HepG2 (cell line): ENCODE measurements around the gene DDX17. TPM values are rescaled to one million over a fixed set of nuclear protein-coding genes. Genes with fewer than 3 reads are reported as not detected.
A peak's percentile ranks its signal among the peaks of the same experiment; 100 is the strongest.

Source experiments
- DMAP1 ChIP-seq: IDR thresholded peaks from 2 replicates; pipeline ENCODE4 v1.6.1; 2016
- FOXM1 ChIP-seq: sonication (generic); formaldehyde crosslinking; IDR thresholded peaks from 2 replicates; pipeline ENCODE4 v1.5.0; 2020; ENCODE audit warnings: missing genetic modification reagents
- GATAD2A ChIP-seq: IDR thresholded peaks from 2 replicates; pipeline ENCODE4 v1.6.1; 2016
- HDAC1 ChIP-seq: sonication (generic); formaldehyde crosslinking; IDR thresholded peaks from 2 replicates; pipeline ENCODE4 v1.5.1; 2020; ENCODE audit warnings: mild to moderate bottlenecking, missing genetic modification reagents
- MTA1 ChIP-seq: sonication (generic); formaldehyde crosslinking; IDR thresholded peaks from 2 replicates; pipeline ENCODE4 v1.4.0; 2020; ENCODE audit warnings: missing genetic modification reagents, mild to moderate bottlenecking, borderline replicate concordance
- NAIF1 ChIP-seq: sonication (generic); formaldehyde crosslinking; IDR thresholded peaks from 2 replicates; pipeline ENCODE4 v1.5.0; 2020; ENCODE audit warnings: mild to moderate bottlenecking, missing genetic modification reagents, borderline replicate concordance
- SMC3 ChIP-seq: IDR thresholded peaks from 2 replicates; pipeline ENCODE4 v1.6.1; 2011; ENCODE audit warnings: low read length, improper control_type of control experiment
- TGIF2 ChIP-seq: IDR thresholded peaks from 2 replicates; pipeline ENCODE4 v1.6.1; 2016; ENCODE audit warnings: control low read depth, missing compliant biosample characterization
- ZNF256 ChIP-seq: sonication (generic); formaldehyde crosslinking; conservative IDR thresholded peaks from 2 replicates; pipeline ENCODE4 v1.4.0; 2020; ENCODE audit warnings: missing genetic modification reagents
- ZNF317 ChIP-seq: sonication (generic); formaldehyde crosslinking; IDR thresholded peaks from 2 replicates; pipeline ENCODE4 v1.5.0; 2020; ENCODE audit warnings: mild to moderate bottlenecking, missing genetic modification reagents
- ZNF746 ChIP-seq: sonication (generic); formaldehyde crosslinking; IDR thresholded peaks from 2 replicates; pipeline ENCODE4 v1.8.0; 2022; ENCODE audit warnings: mild to moderate bottlenecking, missing genetic modification reagents
- ZNF780A ChIP-seq: sonication (generic); formaldehyde crosslinking; IDR thresholded peaks from 2 replicates; pipeline ENCODE4 v1.8.0; 2022; ENCODE audit warnings: mild to moderate bottlenecking, missing genetic modification reagents, moderate library complexity
- polyA plus RNA-seq, 8 experiments: library from polyadenylated mRNA; depleted of rRNA in 3 of 8; stranded (reverse) in 7 of 8; unstranded in 1 of 8; fragments of >200 nt; fragmentation: Illumina TruSeq in 4 of 8; extraction: Trizol in 4 of 8; gene quantifications; 2 replicates each; pipeline versions ENCODE4 v1.2.1 to v1.2.3, GENCODE V29; 2011 to 2016; ENCODE audit warnings: low read depth in 4 of 8, missing spikeins in 1 of 8, mixed read lengths in 1 of 8; ENCODE audit not compliant: insufficient read depth in 1 of 8
- total RNA-seq, 5 experiments: library from RNA; depleted of rRNA; stranded (reverse); fragments of >200 nt; fragmentation: Illumina TruSeq; extraction: Trizol; gene quantifications; 2 replicates each; pipeline ENCODE4 v1.2.3, GENCODE V29; 2016; ENCODE audit warnings: low read depth in 1 of 5
- TF ChIP-seq, protein P1 (sequence below): sonication (generic); formaldehyde crosslinking; IDR thresholded peaks from 2 replicates; pipeline ENCODE4 v1.5.0; 2020; ENCODE audit warnings: mild to moderate bottlenecking, missing genetic modification reagents
- TF ChIP-seq, protein P2 (sequence below): sonication (generic); formaldehyde crosslinking; IDR thresholded peaks from 2 replicates; pipeline ENCODE4 v1.8.1; 2022; ENCODE audit warnings: mild to moderate bottlenecking, missing genetic modification reagents
- TF ChIP-seq, protein P3 (sequence below): sonication (generic); formaldehyde crosslinking; IDR thresholded peaks from 2 replicates; pipeline ENCODE4 v1.8.1; 2023; ENCODE audit warnings: mild to moderate bottlenecking, missing genetic modification reagents
- TF ChIP-seq, protein P4 (sequence below): sonication (generic); formaldehyde crosslinking; conservative IDR thresholded peaks from 2 replicates; pipeline ENCODE4 v1.8.0; 2022; ENCODE audit warnings: missing genetic modification reagents
- TF ChIP-seq, protein P5 (sequence below): sonication (generic); formaldehyde crosslinking; IDR thresholded peaks from 2 replicates; pipeline ENCODE4 v1.5.0; 2020; ENCODE audit warnings: missing genetic modification reagents
- TF ChIP-seq, protein P6 (sequence below): sonication (generic); formaldehyde crosslinking; IDR thresholded peaks from 2 replicates; pipeline ENCODE4 v1.5.0; 2020; ENCODE audit warnings: mild to moderate bottlenecking, missing genetic modification reagents, borderline replicate concordance

Gene DDX17
- total and polyA plus RNA-seq, 2 of the 13 experiments (the other 11 are each of a cell fraction or from before 2014, with no cell fraction given): 238 to 344 TPM

DNA sequence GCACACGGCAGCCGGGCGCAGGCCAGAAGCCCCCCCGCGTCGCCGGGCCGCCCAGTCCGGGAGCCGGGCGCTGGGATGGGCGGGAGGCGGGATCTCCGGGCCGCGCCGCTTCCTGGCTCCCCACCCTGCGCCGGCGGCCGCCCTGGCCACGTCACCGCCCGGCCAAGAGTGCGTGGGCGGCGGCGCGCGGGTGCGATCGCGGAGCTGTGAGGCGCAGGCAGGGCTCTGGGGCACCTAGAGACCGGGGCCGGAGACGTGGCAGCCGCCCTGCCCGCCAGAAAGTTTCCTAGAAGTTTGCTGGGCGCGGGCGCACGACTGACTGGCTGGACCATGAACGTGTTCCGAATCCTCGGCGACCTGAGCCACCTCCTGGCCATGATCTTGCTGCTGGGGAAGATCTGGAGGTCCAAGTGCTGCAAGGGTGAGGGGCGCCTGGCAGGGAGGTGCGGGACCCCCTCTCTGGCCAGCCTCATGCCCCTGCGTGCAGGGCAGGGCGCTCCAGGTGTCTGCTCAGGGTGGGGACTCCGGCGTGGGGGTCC is 38.1 kb downstream of the DDX17 start, which contains the start of gene KDELR3 (continued):
- TF ChIP-seq ZNF746 (CRISPR knock-in tag) (no peak), SMC3 (no peak), DMAP1 (CRISPR knock-in tag) (peak; percentile 28; the same call in 1 of the 2 replicates), ZNF780A (CRISPR knock-in tag) (no peak), TGIF2 (CRISPR knock-in tag) (no peak), ZNF317 (CRISPR knock-in tag) (no peak), HDAC1 (no peak), GATAD2A (CRISPR knock-in tag) (no peak), MTA1 (CRISPR knock-in tag) (no peak), FOXM1 (CRISPR knock-in tag) (no peak), NAIF1 (CRISPR knock-in tag) (no peak), ZNF256 (CRISPR knock-in tag) (no peak)
- TF ChIP-seq, protein P1, sequence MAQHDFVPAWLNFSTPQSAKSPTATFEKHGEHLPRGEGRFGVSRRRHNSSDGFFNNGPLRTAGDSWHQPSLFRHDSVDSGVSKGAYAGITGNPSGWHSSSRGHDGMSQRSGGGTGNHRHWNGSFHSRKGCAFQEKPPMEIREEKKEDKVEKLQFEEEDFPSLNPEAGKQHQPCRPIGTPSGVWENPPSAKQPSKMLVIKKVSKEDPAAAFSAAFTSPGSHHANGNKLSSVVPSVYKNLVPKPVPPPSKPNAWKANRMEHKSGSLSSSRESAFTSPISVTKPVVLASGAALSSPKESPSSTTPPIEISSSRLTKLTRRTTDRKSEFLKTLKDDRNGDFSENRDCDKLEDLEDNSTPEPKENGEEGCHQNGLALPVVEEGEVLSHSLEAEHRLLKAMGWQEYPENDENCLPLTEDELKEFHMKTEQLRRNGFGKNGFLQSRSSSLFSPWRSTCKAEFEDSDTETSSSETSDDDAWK: no peak
- TF ChIP-seq, protein P2, sequence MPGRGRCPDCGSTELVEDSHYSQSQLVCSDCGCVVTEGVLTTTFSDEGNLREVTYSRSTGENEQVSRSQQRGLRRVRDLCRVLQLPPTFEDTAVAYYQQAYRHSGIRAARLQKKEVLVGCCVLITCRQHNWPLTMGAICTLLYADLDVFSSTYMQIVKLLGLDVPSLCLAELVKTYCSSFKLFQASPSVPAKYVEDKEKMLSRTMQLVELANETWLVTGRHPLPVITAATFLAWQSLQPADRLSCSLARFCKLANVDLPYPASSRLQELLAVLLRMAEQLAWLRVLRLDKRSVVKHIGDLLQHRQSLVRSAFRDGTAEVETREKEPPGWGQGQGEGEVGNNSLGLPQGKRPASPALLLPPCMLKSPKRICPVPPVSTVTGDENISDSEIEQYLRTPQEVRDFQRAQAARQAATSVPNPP (CRISPR knock-in tag): no peak
- TF ChIP-seq, protein P3, sequence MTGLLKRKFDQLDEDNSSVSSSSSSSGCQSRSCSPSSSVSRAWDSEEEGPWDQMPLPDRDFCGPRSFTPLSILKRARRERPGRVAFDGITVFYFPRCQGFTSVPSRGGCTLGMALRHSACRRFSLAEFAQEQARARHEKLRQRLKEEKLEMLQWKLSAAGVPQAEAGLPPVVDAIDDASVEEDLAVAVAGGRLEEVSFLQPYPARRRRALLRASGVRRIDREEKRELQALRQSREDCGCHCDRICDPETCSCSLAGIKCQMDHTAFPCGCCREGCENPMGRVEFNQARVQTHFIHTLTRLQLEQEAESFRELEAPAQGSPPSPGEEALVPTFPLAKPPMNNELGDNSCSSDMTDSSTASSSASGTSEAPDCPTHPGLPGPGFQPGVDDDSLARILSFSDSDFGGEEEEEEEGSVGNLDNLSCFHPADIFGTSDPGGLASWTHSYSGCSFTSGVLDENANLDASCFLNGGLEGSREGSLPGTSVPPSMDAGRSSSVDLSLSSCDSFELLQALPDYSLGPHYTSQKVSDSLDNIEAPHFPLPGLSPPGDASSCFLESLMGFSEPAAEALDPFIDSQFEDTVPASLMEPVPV (CRISPR knock-in tag): no peak
- TF ChIP-seq, protein P4, sequence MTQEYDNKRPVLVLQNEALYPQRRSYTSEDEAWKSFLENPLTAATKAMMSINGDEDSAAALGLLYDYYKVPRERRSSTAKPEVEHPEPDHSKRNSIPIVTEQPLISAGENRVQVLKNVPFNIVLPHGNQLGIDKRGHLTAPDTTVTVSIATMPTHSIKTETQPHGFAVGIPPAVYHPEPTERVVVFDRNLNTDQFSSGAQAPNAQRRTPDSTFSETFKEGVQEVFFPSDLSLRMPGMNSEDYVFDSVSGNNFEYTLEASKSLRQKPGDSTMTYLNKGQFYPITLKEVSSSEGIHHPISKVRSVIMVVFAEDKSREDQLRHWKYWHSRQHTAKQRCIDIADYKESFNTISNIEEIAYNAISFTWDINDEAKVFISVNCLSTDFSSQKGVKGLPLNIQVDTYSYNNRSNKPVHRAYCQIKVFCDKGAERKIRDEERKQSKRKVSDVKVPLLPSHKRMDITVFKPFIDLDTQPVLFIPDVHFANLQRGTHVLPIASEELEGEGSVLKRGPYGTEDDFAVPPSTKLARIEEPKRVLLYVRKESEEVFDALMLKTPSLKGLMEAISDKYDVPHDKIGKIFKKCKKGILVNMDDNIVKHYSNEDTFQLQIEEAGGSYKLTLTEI (CRISPR knock-in tag): no peak
- TF ChIP-seq, protein P5, sequence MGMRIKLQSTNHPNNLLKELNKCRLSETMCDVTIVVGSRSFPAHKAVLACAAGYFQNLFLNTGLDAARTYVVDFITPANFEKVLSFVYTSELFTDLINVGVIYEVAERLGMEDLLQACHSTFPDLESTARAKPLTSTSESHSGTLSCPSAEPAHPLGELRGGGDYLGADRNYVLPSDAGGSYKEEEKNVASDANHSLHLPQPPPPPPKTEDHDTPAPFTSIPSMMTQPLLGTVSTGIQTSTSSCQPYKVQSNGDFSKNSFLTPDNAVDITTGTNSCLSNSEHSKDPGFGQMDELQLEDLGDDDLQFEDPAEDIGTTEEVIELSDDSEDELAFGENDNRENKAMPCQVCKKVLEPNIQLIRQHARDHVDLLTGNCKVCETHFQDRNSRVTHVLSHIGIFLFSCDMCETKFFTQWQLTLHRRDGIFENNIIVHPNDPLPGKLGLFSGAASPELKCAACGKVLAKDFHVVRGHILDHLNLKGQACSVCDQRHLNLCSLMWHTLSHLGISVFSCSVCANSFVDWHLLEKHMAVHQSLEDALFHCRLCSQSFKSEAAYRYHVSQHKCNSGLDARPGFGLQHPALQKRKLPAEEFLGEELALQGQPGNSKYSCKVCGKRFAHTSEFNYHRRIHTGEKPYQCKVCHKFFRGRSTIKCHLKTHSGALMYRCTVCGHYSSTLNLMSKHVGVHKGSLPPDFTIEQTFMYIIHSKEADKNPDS (CRISPR knock-in tag): no peak
- TF ChIP-seq, protein P6, sequence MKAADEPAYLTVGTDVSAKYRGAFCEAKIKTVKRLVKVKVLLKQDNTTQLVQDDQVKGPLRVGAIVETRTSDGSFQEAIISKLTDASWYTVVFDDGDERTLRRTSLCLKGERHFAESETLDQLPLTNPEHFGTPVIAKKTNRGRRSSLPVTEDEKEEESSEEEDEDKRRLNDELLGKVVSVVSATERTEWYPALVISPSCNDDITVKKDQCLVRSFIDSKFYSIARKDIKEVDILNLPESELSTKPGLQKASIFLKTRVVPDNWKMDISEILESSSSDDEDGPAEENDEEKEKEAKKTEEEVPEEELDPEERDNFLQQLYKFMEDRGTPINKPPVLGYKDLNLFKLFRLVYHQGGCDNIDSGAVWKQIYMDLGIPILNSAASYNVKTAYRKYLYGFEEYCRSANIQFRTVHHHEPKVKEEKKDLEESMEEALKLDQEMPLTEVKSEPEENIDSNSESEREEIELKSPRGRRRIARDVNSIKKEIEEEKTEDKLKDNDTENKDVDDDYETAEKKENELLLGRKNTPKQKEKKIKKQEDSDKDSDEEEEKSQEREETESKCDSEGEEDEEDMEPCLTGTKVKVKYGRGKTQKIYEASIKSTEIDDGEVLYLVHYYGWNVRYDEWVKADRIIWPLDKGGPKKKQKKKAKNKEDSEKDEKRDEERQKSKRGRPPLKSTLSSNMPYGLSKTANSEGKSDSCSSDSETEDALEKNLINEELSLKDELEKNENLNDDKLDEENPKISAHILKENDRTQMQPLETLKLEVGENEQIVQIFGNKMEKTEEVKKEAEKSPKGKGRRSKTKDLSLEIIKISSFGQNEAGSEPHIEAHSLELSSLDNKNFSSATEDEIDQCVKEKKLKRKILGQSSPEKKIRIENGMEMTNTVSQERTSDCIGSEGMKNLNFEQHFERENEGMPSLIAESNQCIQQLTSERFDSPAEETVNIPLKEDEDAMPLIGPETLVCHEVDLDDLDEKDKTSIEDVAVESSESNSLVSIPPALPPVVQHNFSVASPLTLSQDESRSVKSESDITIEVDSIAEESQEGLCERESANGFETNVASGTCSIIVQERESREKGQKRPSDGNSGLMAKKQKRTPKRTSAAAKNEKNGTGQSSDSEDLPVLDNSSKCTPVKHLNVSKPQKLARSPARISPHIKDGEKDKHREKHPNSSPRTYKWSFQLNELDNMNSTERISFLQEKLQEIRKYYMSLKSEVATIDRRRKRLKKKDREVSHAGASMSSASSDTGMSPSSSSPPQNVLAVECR: peak; percentile 42; the same call in 1 of the 2 replicates
